Lung (tissue), 12 donors: ENCODE results near the gene ING1. TPM values are rescaled to one million over a fixed set of nuclear protein-coding genes. Genes with fewer than 3 reads are reported as not detected.

Experiments used
- ATAC-seq: fragments of 200-7000 bp; cut with Tn5 transposase; one replicate; pipeline ENCODE4 v1.9.1; 2020; ENCODE audit warnings: moderate number of reproducible peaks; ENCODE audit not compliant: insufficient read depth, low FRiP score
- DNase-seq, 3 donors: peaks; one replicate each; pipeline ENCODE4 v3.0.0-alpha.2; 2013 to 2017
- H3K27ac ChIP-seq, 2 donors: one replicate each; pipeline ENCODE4 v1.5.1; 2013; ENCODE audit warnings: mild to moderate bottlenecking in 2 of 2, moderate library complexity in 2 of 2, control low read depth in 1 of 2, inconsistent platforms in 1 of 2, low read depth in 1 of 2, low read length in 1 of 2
- H3K27me3 ChIP-seq, 3 donors: one replicate each; pipeline ENCODE4 v1.5.1; 2013; ENCODE audit warnings: low read length in 2 of 3; ENCODE audit not compliant: control insufficient read depth in 3 of 3, insufficient read depth in 3 of 3
- H3K36me3 ChIP-seq, 4 donors: one replicate each; pipeline ENCODE4 v1.5.1; 2013; ENCODE audit warnings: low read length in 4 of 4, mild to moderate bottlenecking in 1 of 4, moderate library complexity in 1 of 4; ENCODE audit not compliant: control insufficient read depth in 4 of 4, insufficient read depth in 4 of 4
- H3K4me1 ChIP-seq, 5 donors: one replicate each; pipeline ENCODE4 v1.5.1; 2013; ENCODE audit warnings: low read length in 5 of 5, mild to moderate bottlenecking in 2 of 5, moderate library complexity in 1 of 5; ENCODE audit not compliant: control insufficient read depth in 5 of 5, insufficient read depth in 5 of 5
- H3K4me3 ChIP-seq: one replicate; pipeline ENCODE4 v1.5.1; 2013; ENCODE audit warnings: mild to moderate bottlenecking, control low read depth, moderate library complexity
- H3K9ac ChIP-seq, 2 donors: one replicate each; pipeline ENCODE4 v1.5.1; 2013; ENCODE audit warnings: low read length in 2 of 2, control low read depth in 1 of 2; ENCODE audit not compliant: insufficient read depth in 1 of 2
- H3K9me3 ChIP-seq, 4 donors: one replicate each; pipeline ENCODE4 v1.5.1; 2013; ENCODE audit warnings: low read length in 3 of 4, mild to moderate bottlenecking in 1 of 4, moderate library complexity in 1 of 4; ENCODE audit not compliant: control insufficient read depth in 4 of 4, insufficient read depth in 3 of 4
- CTCF ChIP-seq: IDR thresholded peaks from 2 replicates; pipeline ENCODE4 v1.5.1; 2012; ENCODE audit warnings: mild to moderate bottlenecking; ENCODE audit errors: control extremely low read depth, extremely low read depth
- WGBS, 2 donors: extraction: QIAGEN DNeasy Blood & Tissue Kit; methylation state at CpG; one replicate each; pipeline ENCODE4 v1.1.7; 2013; 5-methylcytosine and 5-hydroxymethylcytosine counted together
- polyA plus RNA-seq, 2 donors: library from polyadenylated mRNA; stranded (reverse); fragments of 200-250 nt; gene quantifications; one replicate each; pipeline ENCODE4 v1.2.1, GENCODE V29; 2013
- total RNA-seq, 2 donors: library from RNA; depleted of rRNA in 1 of 2; stranded (reverse); fragments of >200 nt in 1 of 2; gene quantifications; one replicate each; pipeline ENCODE4 v1.2.1, GENCODE V29; 2014 to 2021
- donor health status: control.
- donor health status: control.
- donor health status: Bipolar disorder and iron deficiency.
- donor health status: healthy.
- donor health status: DM: yes; HTN: yes; CAD: no.

ING1 gene
- total and polyA plus RNA-seq, 4 donors: 8.8 to 20.6 (median 17.1) TPM

- no peaks in the 10 kb centered on the region for H3K27me3 ChIP-seq
- H3K9ac ChIP-seq: no peak overlapping the region
- H3K4me3 ChIP-seq: no peak overlapping the region
- no peak for DNase-seq
- TF ChIP-seq CTCF: no peak
- no peak for ATAC-seq
- 85 to 86% methylated on average over 4 of the region's 4 CpGs for WGBS, 2 donors
- H3K4me1 ChIP-seq: no peaks in the 10 kb centered on the region
- no peaks in the 10 kb centered on the region for H3K36me3 ChIP-seq
- no peak overlapping the region for H3K27ac ChIP-seq
- H3K9me3 ChIP-seq: peaks cover 0 to 3% (median 0%) of the 10 kb centered on the region in 4 donors
These were observed 53.4 kb downstream of the ING1 start for GRCh38 chr13:110766671-110767430.

GRCh38 chr13:110767476-110767875 lies 54.0 kb downstream of the ING1 start:
- Histone ChIP-seq H3K27me3 (no peaks in the 10 kb centered on the region), H3K36me3 (no peaks in the 10 kb centered on the region), H3K27ac (no peak overlapping the region), H3K4me3 (no peak overlapping the region), H3K9me3 (peaks cover 0 to 3% (median 0%) of the 10 kb centered on the region in 4 donors), H3K4me1 (no peaks in the 10 kb centered on the region), H3K9ac (no peak overlapping the region)
- no peak for DNase-seq
- no peak for ATAC-seq
- 95 to 96% methylated on average over 7 of the region's 7 CpGs for WGBS, 2 donors
- no peak for TF ChIP-seq CTCF

GRCh38 chr13:110769097-110769496 lies 55.6 kb downstream of the ING1 start:
- no peak for DNase-seq
- H3K4me1 ChIP-seq: no peaks in the 10 kb centered on the region
- ATAC-seq: no peak
- H3K27me3 ChIP-seq: peaks cover 0 to 3% (median 0%) of the 10 kb centered on the region in 3 donors
- no peak overlapping the region for H3K27ac ChIP-seq
- H3K9ac ChIP-seq: no peak overlapping the region
- 84 to 86% methylated on average over 3 of the region's 3 CpGs for WGBS, 2 donors
- peaks cover 0 to 2% (median 0%) of the 10 kb centered on the region in 4 donors for H3K9me3 ChIP-seq
- H3K36me3 ChIP-seq: no peaks in the 10 kb centered on the region
- H3K4me3 ChIP-seq: no peak overlapping the region
- TF ChIP-seq CTCF: no peak
